Ureter (tissue), 1 donor: ENCODE measurements around the gene PRKCA. TPM values are rescaled to one million over a fixed set of nuclear protein-coding genes. Genes with fewer than 3 reads are reported as not detected.
"Not testable (repeated sequence)": the region's sequence is repeated elsewhere in the genome, so short reads cannot be mapped to it uniquely, and the experiment has no call there.

Source experiments
- DNase-seq: peaks from one replicate; pipeline ENCODE4 v3.0.0-alpha.2; 2020; ENCODE audit warnings: low spot score
- total RNA-seq: library from RNA; stranded (reverse); gene quantifications from one replicate; pipeline ENCODE4 v1.2.4, GENCODE V29; 2023
- donor health status: DM: yes; HTN: yes; CAD: no.

The PRKCA gene
- total RNA-seq, 1 donor from 2014 or later = 58.1 TPM

DNA sequence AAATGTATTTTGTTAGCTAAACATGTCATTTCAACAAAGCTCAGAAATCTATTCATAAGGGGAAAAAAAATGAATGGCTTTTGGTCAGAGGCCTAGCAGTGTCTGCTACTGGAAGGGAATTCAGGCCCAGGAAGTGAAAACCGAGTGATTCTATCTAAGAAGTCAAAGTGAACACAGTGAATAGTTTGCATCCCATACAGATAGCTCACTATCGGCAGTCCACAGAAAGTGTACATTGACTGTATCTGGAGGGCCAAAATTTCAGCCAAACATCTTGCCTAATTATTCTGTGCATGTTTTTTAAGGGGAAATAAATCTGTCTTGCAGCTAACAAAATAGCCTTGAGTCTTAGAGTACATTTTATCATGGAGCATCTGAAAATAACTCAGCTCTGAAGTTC, 318.1 kb downstream of the PRKCA start:
- DNase-seq = no peak

DNA sequence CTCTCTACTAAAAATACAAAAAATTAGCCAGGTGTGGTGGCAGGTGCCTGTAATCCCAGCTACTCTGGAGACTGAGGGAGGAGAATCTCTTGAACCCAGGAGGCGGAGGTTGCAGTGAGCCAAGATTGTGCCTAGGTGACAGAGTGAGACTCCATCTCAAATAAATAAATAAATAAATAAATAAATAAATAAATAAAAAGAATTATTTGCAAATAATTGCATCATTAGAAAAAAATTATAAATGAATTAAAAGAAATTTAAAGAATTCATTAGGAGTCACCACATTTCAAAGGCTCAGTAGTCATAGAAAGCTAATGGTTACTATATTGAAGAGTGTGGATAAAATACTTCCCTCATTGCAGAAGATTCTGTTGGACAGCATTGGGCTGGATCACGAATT, 322.2 kb downstream of the PRKCA start:
- not testable (repeated sequence) for DNase-seq

DNA sequence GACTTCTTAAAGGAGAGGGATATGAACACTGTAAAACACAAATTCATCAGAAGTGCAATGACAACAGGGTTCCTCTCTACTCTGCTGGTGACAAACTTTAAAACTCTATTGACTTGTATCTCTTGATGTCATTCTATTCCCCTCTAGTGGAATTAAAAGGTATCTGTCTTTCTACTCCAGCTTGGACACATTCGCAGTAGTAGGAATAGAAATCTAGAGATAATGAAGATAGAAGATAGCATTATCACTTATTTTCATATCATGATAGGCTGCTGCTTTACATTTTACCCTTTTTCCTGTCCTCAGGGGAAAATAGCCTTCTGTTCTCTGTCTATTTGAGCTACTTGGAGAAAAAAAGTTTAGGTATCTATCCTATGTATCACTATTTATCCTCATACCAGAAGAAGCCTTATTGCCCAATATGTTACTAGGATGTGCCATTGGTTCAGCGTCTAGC, 322.9 kb downstream of the PRKCA start:
- DNase-seq = no peak

DNA sequence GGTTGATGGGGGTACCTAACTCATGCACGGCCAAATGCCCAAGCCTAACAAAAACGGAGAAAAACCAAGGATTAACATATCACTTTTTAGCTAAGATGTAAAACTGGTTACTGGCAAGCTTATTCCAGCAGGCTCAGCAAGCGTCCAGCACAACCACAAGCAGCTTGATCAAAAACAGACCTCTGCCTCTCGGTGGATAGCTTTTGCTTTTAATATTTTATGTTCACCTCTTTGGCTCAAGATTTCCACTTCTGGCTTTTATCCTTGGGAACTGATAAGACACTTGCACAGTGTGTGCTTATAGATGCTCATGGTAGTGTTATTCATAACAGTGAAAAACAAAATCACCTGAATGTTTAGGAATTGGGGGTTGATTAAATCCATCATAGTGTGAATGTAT, 325.6 kb downstream of the PRKCA start:
- no peak for DNase-seq

DNA sequence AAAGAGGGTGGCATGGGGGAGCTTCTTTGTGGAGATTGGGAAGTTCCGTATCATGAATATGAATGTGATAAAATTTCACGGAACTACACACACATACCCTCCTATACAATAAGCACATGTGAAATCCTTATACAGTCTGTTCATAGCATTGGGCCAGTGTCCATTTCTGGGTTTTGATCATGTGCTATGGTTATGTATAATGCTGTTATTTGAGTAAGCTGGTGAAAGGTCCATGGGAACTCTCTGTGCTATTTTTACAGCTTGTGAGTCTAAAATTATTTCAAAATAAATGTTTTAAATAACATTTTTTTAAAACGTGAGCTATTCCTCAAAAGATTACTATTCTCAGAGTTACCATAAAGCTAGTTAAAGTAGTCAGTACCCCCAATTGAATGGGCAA, 327.3 kb downstream of the PRKCA start:
- no peak for DNase-seq

DNA sequence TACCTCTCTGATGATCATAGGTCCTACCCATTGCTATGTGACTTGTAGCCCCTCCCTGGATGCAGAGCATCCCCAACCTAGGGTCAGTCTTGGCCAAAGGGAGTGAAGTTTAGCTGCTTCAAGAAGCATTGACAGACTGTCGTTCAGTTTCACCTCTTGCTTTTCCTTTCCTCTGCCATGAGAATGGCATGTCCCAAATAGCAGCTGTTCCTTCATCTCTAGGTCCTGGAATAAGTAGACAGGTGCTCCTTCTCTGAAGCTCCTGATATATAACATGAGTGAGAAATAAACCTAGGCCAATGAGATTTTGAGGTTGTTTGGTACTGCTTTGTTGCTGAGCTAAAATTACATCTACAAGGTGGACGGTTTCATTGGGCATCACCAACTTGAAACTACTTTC, 328.0 kb downstream of the PRKCA start:
- DNase-seq = no peak

DNA sequence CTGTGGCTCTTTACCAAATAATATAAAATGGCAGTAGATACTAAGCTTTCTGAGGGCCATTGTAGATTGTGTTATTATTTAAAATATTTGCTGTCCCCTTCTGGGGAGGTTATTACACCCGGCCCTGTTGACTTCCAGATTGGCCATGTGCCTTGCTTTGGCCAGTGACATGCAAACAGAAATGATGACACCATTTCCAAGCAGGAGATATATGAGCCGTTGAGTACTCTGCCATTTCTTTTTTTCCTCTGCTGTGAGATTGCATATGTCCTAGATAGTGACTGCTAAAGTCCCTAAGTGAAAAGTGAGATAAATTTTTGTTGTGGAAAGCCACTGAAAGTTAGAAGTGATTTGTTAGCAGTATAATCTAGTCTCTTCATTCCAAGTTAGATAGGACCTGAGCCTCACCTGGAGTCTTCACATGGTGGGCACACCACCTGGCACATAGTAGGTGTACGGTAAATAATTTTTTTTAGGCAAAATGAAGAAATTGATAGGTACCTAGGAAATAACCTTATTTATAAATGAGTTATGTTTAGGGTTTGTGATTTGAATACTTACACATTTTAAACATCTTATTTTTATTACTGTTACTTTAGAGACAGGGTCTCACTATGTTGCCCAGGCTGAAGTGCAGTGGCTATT, 328.5 kb downstream of the PRKCA start:
- no peak for DNase-seq

DNA sequence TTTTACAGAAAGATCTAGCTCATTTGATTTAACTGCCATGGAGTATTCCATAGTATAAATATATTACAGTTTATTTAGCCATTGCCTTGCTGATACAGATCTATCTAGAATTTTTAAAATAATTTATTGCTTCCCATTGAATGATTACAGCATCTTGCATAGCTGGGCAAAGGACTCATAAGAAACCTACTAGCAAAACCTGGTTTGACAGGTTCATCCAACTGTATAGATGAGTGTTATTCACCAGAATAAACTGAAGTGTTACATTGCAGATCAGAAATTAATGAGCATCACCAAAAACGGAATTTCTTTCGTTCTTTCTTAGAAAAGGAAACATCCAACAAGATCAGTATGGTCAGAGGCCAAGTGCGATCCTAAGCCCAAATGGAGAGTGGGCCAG, 330.3 kb downstream of the PRKCA start:
- no peak for DNase-seq

DNA sequence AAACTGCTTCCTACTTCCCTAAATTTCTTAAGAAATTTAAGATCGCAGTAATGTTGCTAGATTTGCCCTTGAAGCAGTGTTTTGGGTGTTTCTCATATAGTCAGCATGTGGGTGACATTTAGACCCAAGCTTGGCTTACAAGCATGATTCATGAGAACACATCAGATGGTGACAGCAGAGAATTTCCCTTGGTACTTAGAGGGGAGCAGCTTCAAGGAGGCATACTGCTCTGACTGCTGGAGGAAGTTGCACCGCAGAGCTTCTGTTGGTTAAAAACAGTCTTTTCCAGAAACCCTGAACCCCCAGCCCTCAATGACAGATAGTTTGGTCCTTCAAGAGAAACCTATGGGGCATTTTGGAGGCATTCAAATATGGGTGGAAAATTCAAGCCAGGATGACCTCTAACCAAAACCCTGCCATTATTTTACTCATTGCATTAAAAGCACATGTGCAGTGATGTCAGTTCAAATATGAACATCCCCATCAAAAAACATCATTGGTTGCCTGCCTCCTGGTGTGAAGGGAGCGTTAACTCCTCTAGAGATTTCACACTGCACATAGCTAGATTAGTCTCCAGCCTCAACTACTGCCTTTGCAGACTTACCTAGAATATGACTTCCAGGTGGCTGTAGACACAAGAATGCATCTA, 331.0 kb downstream of the PRKCA start:
- no peak for DNase-seq

DNA sequence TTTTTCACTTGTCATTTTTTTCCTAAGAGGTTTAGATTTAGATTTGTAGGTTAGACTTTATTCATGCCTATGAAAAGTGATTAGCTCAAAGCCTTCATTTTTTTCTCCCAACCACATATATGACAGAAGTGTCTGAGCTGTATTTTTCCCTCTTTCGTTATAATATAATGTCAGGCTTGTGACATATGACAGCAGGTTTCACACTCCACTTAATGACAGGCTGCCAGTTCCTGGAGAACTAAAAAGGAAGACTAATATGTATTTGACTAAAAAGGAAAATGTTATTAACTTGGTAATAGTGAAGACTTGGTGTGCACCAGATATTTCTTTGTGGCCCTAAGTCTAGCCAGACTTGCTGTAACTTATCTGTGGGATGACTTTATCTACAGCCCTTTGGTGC, 331.8 kb downstream of the PRKCA start:
- DNase-seq = no peak

DNA sequence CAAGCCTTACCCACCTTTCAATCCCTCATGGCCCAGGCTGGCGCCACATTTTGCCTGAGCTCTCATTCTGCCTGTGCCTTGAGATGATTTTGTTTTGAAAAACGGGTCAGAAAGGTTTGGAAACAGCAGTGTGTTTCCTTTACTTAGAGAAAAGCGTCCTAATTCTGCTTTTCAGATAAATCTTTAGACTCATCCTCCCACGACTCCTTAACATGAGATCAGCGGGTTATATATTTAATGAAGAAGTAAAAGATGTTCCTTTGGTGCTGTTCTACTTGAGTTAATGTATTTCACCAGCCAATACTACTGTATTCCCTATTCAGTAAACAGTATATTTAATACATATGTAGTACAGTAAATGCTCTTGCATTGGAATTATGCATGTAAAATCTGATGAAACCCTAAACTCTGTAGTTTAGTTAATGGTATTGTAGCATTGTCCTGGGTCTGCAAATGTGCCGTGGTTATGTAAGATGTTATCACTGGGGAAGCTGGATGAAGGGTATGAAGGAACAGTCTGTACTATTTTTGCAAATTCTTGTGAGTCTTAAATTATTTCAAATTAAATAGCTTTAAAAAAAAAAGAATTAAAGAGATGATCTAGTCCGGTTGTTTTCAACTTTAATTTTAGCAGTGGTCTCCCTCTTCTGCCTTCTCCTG, 333.1 kb downstream of the PRKCA start:
- DNase-seq = no peak

DNA sequence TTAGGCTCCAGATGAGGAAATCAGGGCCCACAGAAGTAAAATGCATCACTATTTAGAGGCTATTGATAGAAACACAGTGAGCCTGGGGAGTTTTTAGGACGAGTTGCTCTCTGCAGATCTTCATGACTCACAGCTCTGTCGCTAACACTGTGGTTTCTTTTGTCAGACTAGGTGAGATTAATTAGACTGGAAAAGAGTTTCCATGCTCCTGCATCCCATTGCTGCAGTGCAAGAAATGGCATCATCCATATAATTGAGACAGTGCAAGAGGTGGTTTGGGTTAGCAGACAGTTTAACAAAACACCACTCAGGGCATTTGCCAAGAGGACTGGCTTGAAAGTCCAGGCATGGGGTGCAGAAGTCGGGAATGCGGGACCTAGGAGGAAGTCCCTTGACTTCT, 333.7 kb downstream of the PRKCA start:
- no peak for DNase-seq

DNA sequence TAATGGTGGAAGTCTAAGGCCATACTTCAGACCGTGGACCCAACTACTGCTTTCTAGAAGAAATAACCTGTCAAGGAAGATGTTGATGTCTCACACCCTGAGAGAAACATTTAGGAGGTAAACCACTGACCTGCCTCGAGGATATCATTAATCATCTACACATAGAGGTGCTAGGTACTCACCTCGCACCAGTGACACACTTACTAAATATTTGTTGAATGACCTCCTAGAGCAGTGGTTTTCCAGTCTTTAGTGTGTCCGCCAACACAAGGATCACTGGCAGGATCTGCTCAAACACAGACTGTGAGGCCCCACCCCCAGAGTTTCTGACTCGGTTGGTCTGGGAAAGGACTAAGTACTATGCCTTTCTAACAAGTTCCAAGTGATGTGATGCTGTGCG, 335.1 kb downstream of the PRKCA start:
- DNase-seq = no peak

DNA sequence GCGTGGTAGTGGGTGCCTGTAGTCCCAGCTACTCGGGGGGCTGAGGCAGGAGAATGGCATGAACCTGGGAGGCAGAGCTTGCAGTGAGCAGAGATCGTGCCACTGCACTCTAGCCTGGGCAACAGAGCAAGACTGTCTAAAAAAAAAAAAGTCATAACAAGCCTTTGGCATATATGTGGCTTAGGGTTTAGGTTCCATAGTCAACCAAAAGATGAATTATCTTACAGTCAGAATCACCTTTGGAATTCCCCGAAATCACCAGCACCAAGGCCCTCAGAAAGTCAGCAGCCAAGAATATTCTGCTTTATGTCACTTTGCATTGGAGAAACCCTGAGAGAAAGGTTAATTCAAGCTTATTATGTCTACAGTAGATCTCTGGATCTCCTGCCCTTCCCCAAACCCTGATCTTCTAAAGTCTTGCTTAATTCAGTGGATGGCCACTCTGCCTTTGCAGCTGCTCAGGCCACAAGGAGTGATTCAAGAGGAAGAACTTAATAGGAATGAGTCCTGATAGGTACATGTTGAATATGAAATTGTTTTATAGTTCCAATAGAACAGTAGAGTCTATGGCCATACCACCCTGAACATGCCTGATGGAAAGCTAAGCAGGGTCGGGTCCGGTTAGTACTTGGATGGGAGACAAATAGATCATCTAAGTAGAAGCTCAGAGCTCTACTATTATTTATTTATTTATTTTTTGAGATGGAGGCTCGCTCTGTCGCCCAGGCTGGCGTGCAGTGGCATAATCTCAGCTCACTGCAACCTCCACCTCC, 336.5 kb downstream of the PRKCA start:
- DNase-seq = no peak

DNA sequence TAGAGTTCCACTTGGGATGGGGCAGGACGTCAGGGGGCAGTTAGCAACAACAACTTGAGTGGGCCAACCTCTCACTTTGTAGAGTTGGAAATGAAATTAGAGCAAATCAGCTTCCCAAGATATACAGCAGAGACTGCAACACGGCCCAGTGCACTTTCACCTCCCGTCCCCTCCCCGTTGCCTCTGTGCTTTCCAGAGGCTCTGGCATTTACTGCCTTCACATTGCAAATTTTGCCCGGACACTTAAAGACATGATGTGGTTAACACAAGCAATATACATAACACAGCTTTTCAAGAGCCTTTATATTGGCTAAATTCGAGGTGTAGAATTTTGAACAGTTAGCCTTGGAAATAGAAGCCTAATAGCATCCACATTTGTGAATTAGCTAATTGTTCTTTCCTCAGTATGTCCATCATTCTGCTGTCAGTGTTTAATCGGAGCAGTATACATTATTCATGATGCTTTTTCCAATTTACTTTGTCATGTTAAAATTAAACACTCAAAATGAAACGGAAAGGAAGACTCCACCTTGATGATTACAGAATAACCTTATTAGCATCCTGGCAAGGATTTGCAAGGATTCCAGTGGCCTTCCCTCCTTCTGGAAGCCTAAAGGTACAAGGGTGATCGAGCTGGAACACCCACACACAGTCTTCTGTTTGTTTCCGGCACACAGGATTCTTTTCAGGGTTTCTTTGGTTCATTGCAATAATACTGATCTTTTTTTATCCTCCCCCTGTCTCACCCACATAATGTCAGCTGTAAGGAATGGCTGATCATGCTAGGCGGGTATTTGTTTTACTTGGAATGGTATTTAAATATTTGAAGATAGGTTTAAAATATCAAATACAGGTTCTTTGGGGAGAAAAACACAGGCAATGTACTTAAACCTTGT, 341.6 kb downstream of the PRKCA start:
- DNase-seq = no peak

DNA sequence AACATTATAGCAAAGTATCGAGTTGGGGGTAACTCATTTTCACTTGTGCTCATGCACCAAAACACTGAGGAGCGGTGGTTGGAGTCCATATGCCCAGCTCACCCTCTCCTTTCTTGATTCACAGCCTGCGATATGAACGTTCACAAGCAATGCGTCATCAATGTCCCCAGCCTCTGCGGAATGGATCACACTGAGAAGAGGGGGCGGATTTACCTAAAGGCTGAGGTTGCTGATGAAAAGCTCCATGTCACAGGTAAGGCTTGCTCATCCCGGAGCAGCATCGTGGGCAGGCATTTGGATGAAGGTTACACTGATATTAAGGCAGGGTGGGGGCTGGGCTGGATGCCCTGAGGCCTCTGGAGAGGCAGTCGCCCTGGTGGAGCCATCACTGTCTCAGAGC, 342.8 kb downstream of the PRKCA start:
- DNase-seq = no peak

DNA sequence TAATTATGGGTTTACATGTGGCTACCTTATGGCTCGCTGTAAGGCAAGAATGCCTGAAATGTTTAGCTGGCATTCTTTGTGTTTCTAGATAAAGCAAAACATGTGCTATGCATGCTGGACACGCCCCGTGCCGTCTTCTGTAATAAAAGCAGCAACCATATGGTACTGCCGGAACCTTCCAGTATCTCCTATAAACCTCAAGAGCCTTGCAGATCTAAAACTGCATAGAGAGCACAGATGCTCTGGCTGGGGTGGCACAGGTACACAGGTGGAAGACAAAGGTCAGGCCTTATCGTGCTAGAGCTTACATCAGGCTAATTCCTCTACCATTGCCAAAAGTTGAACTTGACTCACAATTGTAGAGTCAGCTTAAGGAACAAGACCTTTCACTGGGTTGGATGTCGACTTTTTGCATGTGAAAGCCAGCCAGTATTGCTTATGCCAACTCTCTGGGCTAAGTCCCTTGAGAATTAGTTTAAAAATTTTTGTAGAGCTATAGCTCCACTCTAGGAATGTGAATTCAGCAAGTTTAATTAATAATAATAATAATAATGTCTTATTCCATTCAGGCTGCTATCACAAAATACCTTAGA, 345.1 kb downstream of the PRKCA start:
- no peak for DNase-seq

DNA sequence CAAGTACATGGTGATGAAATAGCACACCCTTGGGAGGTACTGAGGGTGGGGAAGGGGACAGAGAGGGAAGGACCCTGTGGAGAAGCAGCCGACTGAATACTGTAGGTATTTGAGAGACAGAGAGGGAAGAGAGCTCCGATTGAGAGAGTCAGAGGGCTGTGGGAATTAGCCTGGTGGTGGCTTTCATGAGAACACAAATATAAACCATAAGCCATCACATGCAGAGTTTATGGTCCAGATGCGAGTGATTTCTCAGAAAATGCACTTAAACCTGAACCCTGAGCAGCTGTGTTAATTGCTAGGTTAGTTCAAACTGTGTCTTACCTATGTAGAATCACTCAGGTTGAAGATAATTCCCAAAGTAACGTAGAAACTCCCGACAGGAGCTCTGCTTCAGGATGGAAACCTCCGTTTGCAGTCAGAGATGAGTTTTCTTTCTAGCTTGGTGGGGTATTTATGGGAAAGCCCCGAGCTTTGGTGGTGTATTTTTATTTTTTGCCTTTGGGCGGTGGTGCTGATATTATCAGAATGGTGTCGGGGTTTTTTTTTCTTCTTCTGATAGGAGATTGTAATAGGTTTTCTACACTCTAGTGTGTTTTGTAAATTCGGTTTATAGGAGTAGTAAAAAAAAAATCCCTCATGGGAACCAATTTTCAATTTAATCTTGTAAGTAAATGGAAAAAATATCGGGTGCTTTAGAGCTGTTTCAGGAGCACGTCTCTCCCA, 347.6 kb downstream of the PRKCA start:
- no peak for DNase-seq

DNA sequence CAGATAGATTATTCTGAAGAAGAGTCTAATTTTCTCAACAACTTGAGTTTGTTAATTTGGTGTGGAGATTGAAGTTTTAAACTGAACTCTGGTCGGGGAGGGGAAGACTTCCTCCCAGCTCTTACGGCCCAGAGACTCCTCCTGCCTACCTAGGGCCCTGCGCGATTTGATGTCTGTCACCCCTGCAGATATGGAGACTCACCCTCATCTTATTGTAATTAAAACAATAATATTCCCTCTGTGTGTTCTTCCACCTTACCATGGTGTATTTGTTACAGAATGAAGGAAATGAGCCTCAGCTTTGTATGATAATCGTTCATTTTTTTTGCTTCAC, 348.1 kb downstream of the PRKCA start:
- DNase-seq = no peak

DNA sequence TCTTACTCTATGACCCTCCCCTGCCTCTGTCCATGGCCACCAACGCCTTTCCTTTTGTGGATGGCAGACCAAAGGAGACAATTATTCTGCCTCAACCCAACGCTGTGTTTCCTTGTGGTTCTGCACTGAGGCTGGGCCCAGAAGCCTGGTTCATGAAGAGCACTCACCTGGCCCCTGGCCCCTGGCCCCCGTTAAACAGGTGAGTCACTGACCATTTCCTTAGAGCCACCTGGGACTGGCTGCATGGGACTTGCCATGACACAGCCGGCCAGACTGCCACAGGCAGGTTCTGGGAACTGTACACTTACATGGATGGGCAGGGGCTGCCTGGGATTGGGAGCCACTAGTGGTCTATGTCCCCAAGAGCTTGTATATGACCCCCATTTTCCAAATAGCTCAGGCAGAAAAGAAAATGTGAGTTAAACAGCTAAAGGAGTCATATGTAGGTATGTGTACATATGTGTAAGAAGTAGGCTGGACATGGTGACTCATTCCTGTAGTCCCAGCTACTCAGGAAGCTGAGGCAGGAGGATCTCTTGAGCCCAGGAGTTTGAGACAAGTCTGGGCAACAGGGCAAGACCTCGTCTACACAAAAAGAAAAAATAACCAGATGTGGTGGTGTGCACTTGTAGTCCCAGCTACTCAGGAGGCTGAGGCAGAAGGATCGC, 350.6 kb downstream of the PRKCA start:
- no peak for DNase-seq
